KMS-11 (cell line): Measurements from ENCODE around the gene P2RY2.

Experiments
- H2AFZ ChIP-seq: fragments of 200-600 bp; sonication (generic); 2 replicates; pipeline ENCODE4 v1.6.1; 2016; ENCODE audit warnings: antibody characterized with exemption, mixed run types, low read depth
- H3K27ac ChIP-seq: fragments of 200-600 bp; sonication (generic); 2 replicates; pipeline ENCODE4 v1.6.1; 2016; ENCODE audit warnings: mild to moderate bottlenecking, mixed run types
- H3K27me3 ChIP-seq: fragments of 200-600 bp; sonication (generic); 2 replicates; pipeline ENCODE4 v1.6.1; 2017; ENCODE audit warnings: mild to moderate bottlenecking, low read depth, mixed run types, moderate library complexity; ENCODE audit not compliant: insufficient read depth
- H3K36me3 ChIP-seq: fragments of 200-600 bp; sonication (generic); 2 replicates; pipeline ENCODE4 v1.6.1; 2017; ENCODE audit warnings: mild to moderate bottlenecking, mixed run types; ENCODE audit not compliant: insufficient read depth
- H3K4me1 ChIP-seq: fragments of 200-600 bp; sonication (generic); 2 replicates; pipeline ENCODE4 v1.6.1; 2016; ENCODE audit warnings: mild to moderate bottlenecking, low read depth, mixed run types; ENCODE audit not compliant: poor library complexity, severe bottlenecking
- H3K4me2 ChIP-seq: fragments of 200-600 bp; sonication (generic); 2 replicates; pipeline ENCODE4 v1.7.0; 2016; ENCODE audit warnings: mild to moderate bottlenecking, mixed run types
- H3K4me3 ChIP-seq: fragments of 200-600 bp; sonication (generic); IDR thresholded peaks from 2 replicates; pipeline ENCODE4 v1.6.1; 2017; ENCODE audit warnings: low read depth, low read length, mixed read lengths; ENCODE audit not compliant: insufficient read depth
- H3K79me2 ChIP-seq: fragments of 200-600 bp; sonication (generic); 2 replicates; pipeline ENCODE4 v1.6.1; 2016; ENCODE audit warnings: low read depth, mixed run types; ENCODE audit not compliant: insufficient read depth
- H3K9ac ChIP-seq: fragments of 200-600 bp; sonication (generic); 2 replicates; pipeline ENCODE4 v1.6.1; 2016; ENCODE audit warnings: mild to moderate bottlenecking, mixed run types
- H4K20me1 ChIP-seq: fragments of 200-600 bp; sonication (generic); 2 replicates; pipeline ENCODE4 v1.6.1; 2016; ENCODE audit warnings: mild to moderate bottlenecking, mixed run types; ENCODE audit not compliant: insufficient read depth
- TF ChIP-seq, protein P1 (sequence below): fragments of 200-600 bp; sonication (generic); conservative IDR thresholded peaks from 2 replicates; pipeline ENCODE4 v1.6.1; 2017; ENCODE audit warnings: low read depth, mild to moderate bottlenecking, antibody characterized with exemption, low read length, moderate library complexity, mixed read lengths

P2RY2 gene

DNA sequence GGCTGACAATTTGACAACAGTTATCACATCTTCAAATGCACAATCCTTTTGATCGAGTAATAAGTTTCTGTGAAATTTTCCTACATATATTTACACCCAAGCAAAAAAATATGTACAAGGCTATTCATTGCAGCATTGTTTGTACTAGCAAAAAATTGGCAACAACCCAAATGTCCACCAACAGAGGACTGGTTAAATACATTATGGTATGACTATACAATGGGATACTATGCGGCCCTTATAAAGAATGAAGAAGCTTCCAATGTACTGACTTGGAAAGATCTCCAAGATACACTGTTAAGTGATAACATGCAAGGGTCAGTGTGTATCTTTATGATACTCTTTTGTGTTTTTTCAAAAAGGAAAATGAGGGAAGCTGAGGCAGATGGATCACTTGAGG, 8.2 kb upstream of the P2RY2 start:
- H4K20me1 ChIP-seq: no peaks in the 10 kb centered on the region
- no peaks in the 10 kb centered on the region for H3K79me2 ChIP-seq
- no peak overlapping the region for H3K9ac ChIP-seq
- H3K36me3 ChIP-seq: no peaks in the 10 kb centered on the region
- H3K4me1 ChIP-seq: no peaks in the 10 kb centered on the region
- TF ChIP-seq, protein P1, sequence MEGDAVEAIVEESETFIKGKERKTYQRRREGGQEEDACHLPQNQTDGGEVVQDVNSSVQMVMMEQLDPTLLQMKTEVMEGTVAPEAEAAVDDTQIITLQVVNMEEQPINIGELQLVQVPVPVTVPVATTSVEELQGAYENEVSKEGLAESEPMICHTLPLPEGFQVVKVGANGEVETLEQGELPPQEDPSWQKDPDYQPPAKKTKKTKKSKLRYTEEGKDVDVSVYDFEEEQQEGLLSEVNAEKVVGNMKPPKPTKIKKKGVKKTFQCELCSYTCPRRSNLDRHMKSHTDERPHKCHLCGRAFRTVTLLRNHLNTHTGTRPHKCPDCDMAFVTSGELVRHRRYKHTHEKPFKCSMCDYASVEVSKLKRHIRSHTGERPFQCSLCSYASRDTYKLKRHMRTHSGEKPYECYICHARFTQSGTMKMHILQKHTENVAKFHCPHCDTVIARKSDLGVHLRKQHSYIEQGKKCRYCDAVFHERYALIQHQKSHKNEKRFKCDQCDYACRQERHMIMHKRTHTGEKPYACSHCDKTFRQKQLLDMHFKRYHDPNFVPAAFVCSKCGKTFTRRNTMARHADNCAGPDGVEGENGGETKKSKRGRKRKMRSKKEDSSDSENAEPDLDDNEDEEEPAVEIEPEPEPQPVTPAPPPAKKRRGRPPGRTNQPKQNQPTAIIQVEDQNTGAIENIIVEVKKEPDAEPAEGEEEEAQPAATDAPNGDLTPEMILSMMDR: no peak
- no peak overlapping the region for H3K4me3 ChIP-seq
- H2AFZ ChIP-seq: no peak overlapping the region
- H3K4me2 ChIP-seq: no peak overlapping the region
- no peak overlapping the region for H3K27ac ChIP-seq
- H3K27me3 ChIP-seq: no peaks in the 10 kb centered on the region

DNA sequence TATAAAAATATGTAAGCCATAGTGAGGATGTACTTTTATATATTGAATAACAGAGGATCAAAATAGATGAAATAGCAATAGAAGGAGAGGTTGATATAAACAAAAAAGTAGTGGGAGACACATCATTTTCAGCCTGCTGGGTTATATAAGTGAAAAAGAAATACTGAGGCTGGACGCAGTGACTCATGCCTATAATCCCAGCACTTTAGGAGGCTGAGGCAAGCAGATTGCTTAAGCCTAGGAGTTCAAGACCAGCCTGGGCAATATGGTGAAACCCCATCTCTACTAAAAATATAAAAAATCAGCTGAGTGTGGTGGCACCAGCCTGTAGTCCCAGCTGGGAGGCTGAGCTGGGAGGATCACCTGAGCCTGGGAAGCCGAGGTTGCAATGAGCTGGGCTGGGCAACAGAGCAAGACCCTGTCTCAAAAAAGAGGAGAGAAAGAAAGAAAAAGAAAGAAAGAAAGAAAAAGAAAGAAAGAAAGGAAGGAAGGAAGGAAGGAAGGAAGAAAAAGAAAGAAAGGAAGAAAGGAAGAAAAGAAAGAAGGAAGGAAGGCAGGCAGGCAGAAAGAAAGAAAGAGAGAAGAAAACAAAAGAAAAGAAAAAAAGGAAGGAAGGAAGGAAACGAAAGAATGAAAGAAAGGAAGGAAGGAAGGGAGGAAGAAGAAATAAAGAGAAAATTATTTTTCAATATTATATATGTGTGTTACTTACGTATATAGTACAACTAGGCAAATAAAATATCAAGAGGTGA, 7.0 kb upstream of the P2RY2 start:
- no peak overlapping the region for H3K9ac ChIP-seq
- no peaks in the 10 kb centered on the region for H3K36me3 ChIP-seq
- no peak overlapping the region for H3K4me2 ChIP-seq
- no peak overlapping the region for H2AFZ ChIP-seq
- no peaks in the 10 kb centered on the region for H3K4me1 ChIP-seq
- no peak overlapping the region for H3K27ac ChIP-seq
- H3K79me2 ChIP-seq: no peaks in the 10 kb centered on the region
- no peaks in the 10 kb centered on the region for H4K20me1 ChIP-seq
- no peaks in the 10 kb centered on the region for H3K27me3 ChIP-seq
- H3K4me3 ChIP-seq: no peak overlapping the region
- TF ChIP-seq, protein P1: no peak

DNA sequence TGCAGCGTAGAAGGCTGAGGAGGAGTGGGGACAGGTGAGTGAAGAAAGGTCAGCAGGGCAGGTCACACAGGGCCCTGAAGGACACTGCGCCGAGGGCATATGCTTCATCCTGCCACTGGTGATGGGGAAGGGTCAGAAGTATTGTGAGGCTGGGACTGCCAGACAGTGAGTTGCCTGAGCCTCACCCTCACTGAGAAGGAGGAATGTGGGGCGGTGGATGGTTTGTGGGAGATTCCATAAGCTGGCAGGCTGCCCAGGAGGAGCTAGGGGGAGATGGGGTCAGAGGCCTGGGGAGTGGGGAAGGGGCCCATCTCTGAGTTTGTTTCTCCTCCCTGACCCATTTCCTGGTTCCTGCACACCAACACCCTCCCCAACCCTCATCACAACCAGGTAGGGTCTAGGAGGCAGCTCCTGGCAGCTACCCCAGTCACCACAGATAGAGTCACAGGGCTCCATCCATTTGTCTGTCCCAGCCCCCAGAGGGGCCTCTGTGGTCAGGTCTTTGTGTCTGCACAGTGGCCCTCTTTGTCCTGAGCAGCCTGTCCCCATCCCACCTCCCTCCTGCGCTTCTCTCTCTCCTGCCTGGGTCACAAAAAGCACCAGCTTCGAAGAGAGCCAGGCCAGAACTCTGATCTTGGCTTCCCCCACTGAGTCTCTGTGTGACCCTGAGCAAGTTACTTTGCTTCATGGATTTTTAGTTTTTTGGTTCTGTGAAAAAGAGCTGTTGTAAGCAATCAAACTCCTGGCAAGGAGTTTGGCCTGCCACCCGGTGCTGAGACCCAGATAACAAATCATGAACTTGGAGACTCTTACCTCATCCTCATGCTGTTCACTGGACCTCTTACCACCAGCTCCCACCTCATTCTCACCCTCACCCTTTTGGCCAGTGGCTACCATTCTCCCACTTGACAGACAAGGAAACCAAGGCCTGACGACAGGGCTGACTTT, 4.6 kb upstream of the P2RY2 start:
- H3K36me3 ChIP-seq: no peaks in the 10 kb centered on the region
- no peaks in the 10 kb centered on the region for H3K79me2 ChIP-seq
- TF ChIP-seq, protein P1: no peak
- H3K4me2 ChIP-seq: no peak overlapping the region
- H2AFZ ChIP-seq: no peak overlapping the region
- no peak overlapping the region for H3K9ac ChIP-seq
- H3K4me1 ChIP-seq: no peaks in the 10 kb centered on the region
- no peaks in the 10 kb centered on the region for H3K27me3 ChIP-seq
- H3K27ac ChIP-seq: no peak overlapping the region
- H3K4me3 ChIP-seq: no peak overlapping the region
- H4K20me1 ChIP-seq: no peaks in the 10 kb centered on the region

DNA sequence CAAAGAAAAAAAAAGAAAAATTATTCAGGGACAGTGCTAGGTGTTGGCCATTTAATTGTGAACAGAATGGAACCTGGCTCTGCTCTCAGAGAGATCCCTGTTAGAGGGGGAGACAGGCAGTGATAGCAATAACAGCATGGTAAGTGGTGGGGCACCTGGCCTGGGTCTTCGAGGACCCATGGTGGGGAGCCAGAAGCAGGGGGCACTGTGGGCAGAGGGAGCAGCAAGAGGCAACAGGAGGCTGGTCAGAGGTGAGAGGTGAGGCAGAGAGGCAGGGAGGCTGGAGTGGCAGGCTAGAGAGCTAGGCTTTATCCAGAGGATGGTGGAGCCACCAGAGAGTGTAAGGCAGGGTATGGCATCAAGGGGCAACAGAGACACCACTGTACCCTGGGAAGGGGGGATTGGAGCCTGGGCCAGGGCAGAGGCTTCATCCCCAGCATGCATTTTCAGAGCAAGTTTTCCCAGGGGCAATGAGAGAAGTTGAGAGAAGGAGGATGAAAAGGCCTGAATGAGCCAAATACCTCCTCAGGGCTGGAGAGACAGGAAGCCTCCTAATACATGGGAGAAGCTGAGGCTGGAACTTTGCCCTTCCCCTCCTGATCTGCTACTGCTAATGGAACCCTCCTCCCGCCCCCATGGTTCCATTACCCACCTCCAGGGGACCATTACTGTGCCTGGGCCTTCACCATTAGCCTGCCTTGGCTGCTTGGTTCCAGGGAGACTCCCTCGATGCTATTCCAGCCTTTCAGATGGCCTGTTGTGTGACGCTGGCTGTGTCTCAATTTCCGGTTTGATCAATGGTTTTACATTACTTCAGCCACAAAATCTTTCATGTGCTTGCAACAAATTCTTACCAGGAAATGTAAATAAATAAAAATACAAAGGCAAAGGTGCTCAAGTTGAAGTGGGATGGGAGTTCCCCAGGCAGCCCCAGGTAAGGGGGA, 2.6 kb upstream of the P2RY2 start:
- H4K20me1 ChIP-seq: no peaks in the 10 kb centered on the region
- no peaks in the 10 kb centered on the region for H3K4me1 ChIP-seq
- no peak overlapping the region for H3K4me2 ChIP-seq
- H2AFZ ChIP-seq: no peak overlapping the region
- H3K27ac ChIP-seq: no peak overlapping the region
- no peaks in the 10 kb centered on the region for H3K36me3 ChIP-seq
- no peak overlapping the region for H3K9ac ChIP-seq
- no peaks in the 10 kb centered on the region for H3K27me3 ChIP-seq
- H3K79me2 ChIP-seq: no peaks in the 10 kb centered on the region
- TF ChIP-seq, protein P1: no peak
- no peak overlapping the region for H3K4me3 ChIP-seq
